Smooth muscle cell (in vitro differentiated cells): ENCODE results near the gene KLHDC9. TPM values are rescaled to one million over a fixed set of nuclear protein-coding genes. Genes with fewer than 3 reads are reported as not detected.

ENCODE experiments used
- DNase-seq: peaks from one replicate; lab custom pipeline; 2025; ENCODE audit not compliant: unreplicated experiment; lab: John Stamatoyannopoulos, UW
- H2AFZ ChIP-seq: fragments of 200-600 bp; sonication (generic); 2 replicates; pipeline ENCODE4 v1.6.0; 2016; ENCODE audit warnings: antibody characterized with exemption, low read depth, mild to moderate bottlenecking
- H3F3A ChIP-seq: fragments of 200-600 bp; sonication (generic); 2 replicates; pipeline ENCODE4 v1.6.0; 2017; ENCODE audit warnings: antibody characterized with exemption, low read depth
- H3K27ac ChIP-seq: fragments of 200-600 bp; sonication (generic); 2 replicates; pipeline ENCODE4 v1.5.1; 2016; ENCODE audit warnings: low read depth, mild to moderate bottlenecking
- H3K27me3 ChIP-seq: fragments of 200-600 bp; sonication (generic); 2 replicates; pipeline ENCODE4 v1.6.1; 2016; ENCODE audit warnings: low read depth, mild to moderate bottlenecking
- H3K36me3 ChIP-seq: fragments of 200-600 bp; sonication (generic); 2 replicates; pipeline ENCODE4 v1.5.1; 2016; ENCODE audit warnings: low read depth
- H3K4me1 ChIP-seq: fragments of 200-600 bp; sonication (generic); 2 replicates; pipeline ENCODE4 v1.5.1; 2016; ENCODE audit warnings: low read depth
- H3K4me2 ChIP-seq: fragments of 200-600 bp; sonication (generic); 2 replicates; pipeline ENCODE4 v1.6.0; 2016; ENCODE audit warnings: mild to moderate bottlenecking
- H3K4me3 ChIP-seq: fragments of 200-600 bp; sonication (generic); 2 replicates; pipeline ENCODE4 v1.5.1; 2016; ENCODE audit warnings: mild to moderate bottlenecking
- H3K79me2 ChIP-seq: fragments of 200-600 bp; sonication (generic); 2 replicates; pipeline ENCODE4 v1.6.0; 2016; ENCODE audit warnings: low read depth, mild to moderate bottlenecking
- H3K9ac ChIP-seq: fragments of 200-600 bp; sonication (generic); 2 replicates; pipeline ENCODE4 v1.6.0; 2016; ENCODE audit warnings: low read depth
- H3K9me3 ChIP-seq: fragments of 200-600 bp; sonication (generic); replicated peaks from 2 replicates; pipeline ENCODE4 v1.5.1; 2016; ENCODE audit warnings: low read depth
- H4K20me1 ChIP-seq: fragments of 200-600 bp; sonication (generic); 2 replicates; pipeline ENCODE4 v1.6.0; 2016; ENCODE audit warnings: low read depth
- WGBS: methylation state at CpG from one replicate; pipeline ENCODE4 v1.1.7; 2016; ENCODE audit warnings: low lambda C conversion rate; 5-methylcytosine and 5-hydroxymethylcytosine counted together
- polyA plus RNA-seq: library from polyadenylated mRNA; unstranded; fragments of >200 nt; fragmentation: Nextera tagmentation; extraction: Ambion mirVana; gene quantifications from 2 replicates; pipeline ENCODE4 v1.2.1, GENCODE V29; 2016
- total RNA-seq: library from RNA; depleted of rRNA; stranded (reverse); fragments of >200 nt; gene quantifications from 2 replicates; pipeline ENCODE4 v1.2.3, GENCODE V29; 2014
- TF ChIP-seq, protein P1 (sequence below): fragments of 200-600 bp; sonication (generic); IDR thresholded peaks from 2 replicates; pipeline ENCODE4 v1.5.1; 2017; ENCODE audit warnings: borderline replicate concordance, mild to moderate bottlenecking, antibody characterized with exemption; ENCODE audit not compliant: insufficient read depth, poor library complexity, severe bottlenecking

KLHDC9 gene
- total and polyA plus RNA-seq, 2 experiments from 2014 or later, result 2.2 to 4.6 TPM

DNA sequence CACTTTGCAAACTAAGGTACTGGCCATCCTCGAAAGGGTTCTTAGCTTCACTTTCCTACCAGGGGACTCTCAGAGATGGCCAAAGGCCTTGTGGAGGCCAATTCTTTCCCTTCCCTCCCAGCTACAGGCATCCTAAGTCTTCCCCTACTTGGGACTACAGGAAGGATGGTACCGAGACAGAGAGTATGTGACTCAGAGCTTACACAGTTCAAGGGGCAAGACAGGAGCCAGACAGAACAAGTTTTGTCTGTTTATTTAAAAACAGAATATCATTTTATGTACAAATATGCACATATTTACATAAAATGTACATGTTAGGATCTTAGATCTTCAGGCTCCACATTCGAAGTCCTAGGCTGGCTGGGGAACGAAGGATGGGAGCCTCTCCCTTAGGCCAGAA, 27.4 kb upstream of the KLHDC9 start:
- Histone ChIP-seq H3F3A (no peaks in the 10 kb centered on the region), H3K27me3 (no peaks in the 10 kb centered on the region), H3K4me2 (peak overlapping the region; percentile 41), H4K20me1 (no peaks in the 10 kb centered on the region), H3K9me3 (no peaks in the 10 kb centered on the region), H3K79me2 (no peaks in the 10 kb centered on the region), H2AFZ (peak overlapping the region; percentile 73), H3K9ac (no peak overlapping the region), H3K4me3 (no peak overlapping the region), H3K27ac (peak overlapping the region; percentile 73), H3K4me1 (peaks cover 4% of the 10 kb centered on the region), H3K36me3 (no peaks in the 10 kb centered on the region)
- whole genome bisulfite sequencing, result 57% methylated on average over 4 of the region's 4 CpGs
- TF ChIP-seq, protein P1, sequence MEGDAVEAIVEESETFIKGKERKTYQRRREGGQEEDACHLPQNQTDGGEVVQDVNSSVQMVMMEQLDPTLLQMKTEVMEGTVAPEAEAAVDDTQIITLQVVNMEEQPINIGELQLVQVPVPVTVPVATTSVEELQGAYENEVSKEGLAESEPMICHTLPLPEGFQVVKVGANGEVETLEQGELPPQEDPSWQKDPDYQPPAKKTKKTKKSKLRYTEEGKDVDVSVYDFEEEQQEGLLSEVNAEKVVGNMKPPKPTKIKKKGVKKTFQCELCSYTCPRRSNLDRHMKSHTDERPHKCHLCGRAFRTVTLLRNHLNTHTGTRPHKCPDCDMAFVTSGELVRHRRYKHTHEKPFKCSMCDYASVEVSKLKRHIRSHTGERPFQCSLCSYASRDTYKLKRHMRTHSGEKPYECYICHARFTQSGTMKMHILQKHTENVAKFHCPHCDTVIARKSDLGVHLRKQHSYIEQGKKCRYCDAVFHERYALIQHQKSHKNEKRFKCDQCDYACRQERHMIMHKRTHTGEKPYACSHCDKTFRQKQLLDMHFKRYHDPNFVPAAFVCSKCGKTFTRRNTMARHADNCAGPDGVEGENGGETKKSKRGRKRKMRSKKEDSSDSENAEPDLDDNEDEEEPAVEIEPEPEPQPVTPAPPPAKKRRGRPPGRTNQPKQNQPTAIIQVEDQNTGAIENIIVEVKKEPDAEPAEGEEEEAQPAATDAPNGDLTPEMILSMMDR, result no peak
- DNase-seq, result no peak

DNA sequence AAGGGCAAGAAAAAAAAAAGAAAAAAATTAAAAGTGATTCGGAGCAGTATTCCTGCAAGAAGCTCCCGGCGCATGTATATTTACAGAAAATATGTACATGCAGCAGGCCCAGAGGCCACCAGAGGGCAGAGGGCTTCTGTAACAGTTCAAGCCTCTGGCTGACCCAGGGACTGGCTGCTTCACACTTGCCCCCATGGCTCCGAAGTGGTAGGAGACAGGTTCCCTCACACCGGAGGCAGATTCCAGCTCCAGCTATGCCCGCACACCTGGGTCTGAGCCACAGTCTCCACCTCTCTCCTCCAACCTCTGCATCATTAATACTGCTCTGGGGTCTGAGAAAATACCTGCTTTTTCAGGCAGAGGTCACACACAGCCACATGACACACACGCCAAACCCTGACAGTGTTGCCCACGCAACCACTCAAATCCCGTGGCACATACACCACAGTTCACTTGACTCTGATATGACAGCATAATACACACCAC, 26.2 kb upstream of the KLHDC9 start:
- Histone ChIP-seq H3K27ac (no peak overlapping the region), H3K9ac (no peak overlapping the region), H3K4me3 (no peak overlapping the region), H4K20me1 (no peaks in the 10 kb centered on the region), H3K4me1 (peaks cover 4% of the 10 kb centered on the region), H2AFZ (no peak overlapping the region), H3K9me3 (no peaks in the 10 kb centered on the region), H3K79me2 (no peaks in the 10 kb centered on the region), H3K27me3 (no peaks in the 10 kb centered on the region), H3F3A (no peaks in the 10 kb centered on the region), H3K4me2 (peak overlapping the region; percentile 41), H3K36me3 (no peaks in the 10 kb centered on the region)
- no peak for DNase-seq
- 62% methylated on average over 9 of the region's 9 CpGs for WGBS
- TF ChIP-seq, protein P1, result peak; percentile 71

DNA sequence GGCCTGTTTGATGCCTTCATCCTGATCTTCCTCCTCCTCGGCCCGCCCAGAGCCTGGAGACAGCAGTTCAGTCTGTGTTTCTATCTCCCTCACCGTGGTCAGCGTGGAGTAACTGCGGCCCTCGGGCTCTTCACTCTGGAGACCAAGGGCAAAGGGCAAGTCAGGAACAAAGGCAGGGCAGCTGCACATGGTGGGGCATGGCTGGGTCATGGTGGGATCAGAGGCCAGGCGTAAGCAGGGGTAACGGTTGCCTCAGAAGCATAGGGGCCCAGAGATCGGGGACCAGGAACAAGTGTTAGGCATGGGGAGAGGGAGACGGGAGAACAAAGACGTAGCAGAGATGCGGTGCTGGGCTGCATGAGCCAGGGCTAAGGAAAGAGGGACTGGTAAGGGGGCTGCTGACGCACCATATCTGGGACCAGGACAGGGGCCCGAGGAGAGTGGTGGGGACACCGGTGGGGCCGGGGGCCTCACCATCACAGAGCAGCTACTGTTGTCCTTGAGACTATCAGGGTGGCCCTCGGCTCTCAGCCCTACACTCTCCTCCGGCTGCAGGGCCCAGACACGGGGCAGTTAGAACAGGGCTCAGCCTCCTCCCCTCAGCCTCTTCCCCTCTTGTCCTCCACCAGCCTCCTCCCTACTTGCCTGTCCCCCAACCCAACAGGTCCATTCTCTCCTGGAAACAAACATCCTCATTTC, 25.3 kb upstream of the KLHDC9 start:
- Histone ChIP-seq H3K27ac (no peak overlapping the region), H4K20me1 (no peaks in the 10 kb centered on the region), H3K4me2 (no peak overlapping the region)

More for the DNA sequence above, 25.3 kb upstream of the KLHDC9 start:
- Histone ChIP-seq H3K4me3 (no peak overlapping the region), H2AFZ (no peak overlapping the region), H3K79me2 (no peaks in the 10 kb centered on the region), H3K9ac (no peak overlapping the region), H3F3A (no peaks in the 10 kb centered on the region), H3K4me1 (peaks cover 4% of the 10 kb centered on the region), H3K27me3 (no peaks in the 10 kb centered on the region), H3K9me3 (no peaks in the 10 kb centered on the region), H3K36me3 (no peaks in the 10 kb centered on the region)
- 95% methylated on average over 14 of the region's 19 CpGs for WGBS
- TF ChIP-seq, protein P1, result no peak
- DNase-seq, result no peak
